HG03135 (cell line): ENCODE measurements around the gene NKG7.
"Not testable (repeated sequence)": the region's sequence is repeated elsewhere in the genome, so short reads cannot be mapped to it uniquely, and the experiment has no call there.

Experiments used
- ATAC-seq: cut with Tn5 transposase; IDR thresholded peaks from one replicate; pipeline ENCODE4 v1.9.1; 2021; ENCODE audit warnings: mild to moderate bottlenecking, moderate library complexity; ENCODE audit not compliant: unreplicated experiment

Gene NKG7, protein sequence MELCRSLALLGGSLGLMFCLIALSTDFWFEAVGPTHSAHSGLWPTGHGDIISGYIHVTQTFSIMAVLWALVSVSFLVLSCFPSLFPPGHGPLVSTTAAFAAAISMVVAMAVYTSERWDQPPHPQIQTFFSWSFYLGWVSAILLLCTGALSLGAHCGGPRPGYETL

DNA sequence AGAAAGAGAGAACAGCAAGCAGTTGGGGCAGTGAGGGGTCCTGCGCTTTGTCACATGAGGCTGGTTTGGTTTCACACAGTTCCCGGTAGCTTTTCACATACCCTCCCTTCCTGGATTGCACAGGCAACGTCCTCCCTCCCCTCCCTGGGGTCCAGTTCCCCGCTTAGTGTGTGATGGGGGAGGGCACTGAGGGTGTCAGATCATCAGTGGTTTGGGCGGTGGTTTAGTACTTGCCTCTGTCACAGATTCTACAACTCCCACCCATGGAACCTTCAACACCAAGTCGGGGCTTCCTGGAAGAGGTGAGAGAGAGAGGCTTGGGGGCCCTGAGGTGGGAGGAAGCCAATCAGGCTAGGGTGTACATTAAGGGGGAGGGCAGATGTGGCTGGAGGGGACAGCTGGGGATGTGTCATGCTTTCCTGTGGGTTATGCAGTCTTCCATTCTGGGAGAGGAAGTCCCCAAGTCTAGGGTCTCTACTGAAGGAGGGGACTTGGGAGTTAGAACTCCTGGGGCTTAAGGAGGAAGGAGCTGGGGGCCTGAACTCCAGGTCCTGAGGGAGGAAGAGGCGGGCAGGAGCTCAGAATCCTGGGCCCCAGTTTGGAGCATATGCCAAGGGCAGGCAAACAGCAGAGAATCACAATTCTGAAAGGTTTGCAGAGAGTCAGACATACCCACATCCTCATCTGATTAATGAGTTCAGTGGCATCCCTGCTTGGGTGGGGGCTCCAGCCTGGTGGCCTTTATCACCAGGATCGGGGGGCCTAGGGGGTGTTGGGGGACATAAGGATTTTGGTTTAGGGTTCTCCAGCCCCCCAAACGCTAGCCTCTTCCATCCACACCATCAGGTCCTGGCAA, at the start of gene NKG7:
NKG7 (minus strand) TSS at position 6 of the 856 bp plus-strand sequence. CDS start 119 bp downstream, outside the sequence.
- ATAC-seq, result peak; percentile 40

DNA sequence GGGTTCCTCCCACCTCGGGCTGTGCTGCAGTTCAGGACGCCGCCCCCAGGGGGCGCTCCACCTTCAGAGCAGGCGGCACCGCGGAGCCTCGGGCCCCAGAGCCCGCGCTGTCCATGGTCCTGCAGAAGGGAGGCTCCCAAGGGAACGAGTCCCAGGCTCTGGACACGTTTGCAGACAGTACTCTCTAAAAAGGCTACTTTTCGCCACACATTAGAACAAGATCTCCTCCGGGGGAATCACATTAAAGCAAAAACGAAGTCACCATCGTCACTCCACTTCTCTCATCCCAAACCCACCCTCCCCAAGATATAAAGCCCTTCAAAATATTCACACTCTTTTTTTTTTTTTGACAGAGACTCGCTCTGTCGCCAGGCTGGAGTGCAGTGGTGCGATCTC, 49.6 kb upstream of the NKG7 start:
- no peak for ATAC-seq

DNA sequence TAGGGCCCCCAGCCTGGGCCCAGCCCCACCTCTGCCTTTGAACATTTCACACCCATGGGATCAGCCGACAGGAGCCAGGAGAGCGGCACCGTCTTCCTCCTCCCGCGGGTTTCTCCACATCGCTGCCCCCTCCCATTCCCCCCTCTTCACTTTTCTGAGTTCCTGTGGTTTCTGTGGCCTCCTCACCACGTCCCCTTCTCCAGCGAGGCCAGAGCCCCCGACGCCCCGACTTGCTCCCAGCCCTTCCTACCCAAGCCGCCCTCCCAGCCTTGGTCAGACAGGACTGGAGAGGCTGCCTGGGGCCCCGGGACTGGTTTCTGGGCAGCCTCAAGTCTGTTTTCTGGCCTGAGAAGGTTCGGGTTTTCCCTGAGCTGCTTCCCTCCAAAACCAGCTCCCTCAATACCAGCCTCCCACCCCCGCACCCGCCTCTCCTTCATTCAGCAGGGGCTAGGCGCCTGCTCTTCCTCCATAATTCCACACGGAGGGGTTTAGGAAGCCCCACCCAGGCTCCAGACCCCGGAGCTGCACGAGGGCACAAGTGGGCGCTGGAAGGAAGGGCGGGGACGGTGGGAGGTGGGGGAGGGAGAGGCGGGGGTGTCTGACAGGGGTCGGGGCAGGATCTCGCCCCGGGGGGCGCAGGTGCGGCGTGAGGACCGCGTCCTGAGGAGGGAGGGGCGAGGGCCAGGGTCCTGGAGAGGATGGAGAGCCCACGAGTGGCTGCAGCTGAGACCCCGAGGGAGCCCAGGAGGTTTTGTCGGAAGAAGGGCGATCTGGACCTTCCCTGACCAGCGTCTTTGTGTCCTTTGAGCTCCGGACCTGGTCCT, 49.0 kb upstream of the NKG7 start:
- ATAC-seq, result no peak

DNA sequence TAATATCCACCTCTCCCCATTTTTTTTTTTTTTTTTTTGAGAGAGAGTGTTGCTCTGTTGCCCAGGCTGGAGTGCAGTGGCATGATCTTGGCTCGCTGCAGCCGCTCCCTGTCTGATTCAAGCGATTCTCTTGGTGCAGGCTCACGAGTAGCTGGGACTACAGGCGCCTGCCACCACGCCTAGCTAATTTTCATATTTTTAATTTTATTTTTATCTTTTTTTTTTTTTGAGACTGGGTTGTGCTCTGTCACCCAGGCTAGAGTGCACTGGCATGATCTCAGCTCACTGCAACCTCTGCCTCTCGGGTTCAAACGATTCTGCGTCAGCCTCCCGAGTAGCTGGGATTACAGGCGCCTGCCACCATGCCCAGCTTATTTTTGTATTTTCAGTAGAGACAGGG, 48.1 kb upstream of the NKG7 start:
- ATAC-seq, result not testable (repeated sequence)

DNA sequence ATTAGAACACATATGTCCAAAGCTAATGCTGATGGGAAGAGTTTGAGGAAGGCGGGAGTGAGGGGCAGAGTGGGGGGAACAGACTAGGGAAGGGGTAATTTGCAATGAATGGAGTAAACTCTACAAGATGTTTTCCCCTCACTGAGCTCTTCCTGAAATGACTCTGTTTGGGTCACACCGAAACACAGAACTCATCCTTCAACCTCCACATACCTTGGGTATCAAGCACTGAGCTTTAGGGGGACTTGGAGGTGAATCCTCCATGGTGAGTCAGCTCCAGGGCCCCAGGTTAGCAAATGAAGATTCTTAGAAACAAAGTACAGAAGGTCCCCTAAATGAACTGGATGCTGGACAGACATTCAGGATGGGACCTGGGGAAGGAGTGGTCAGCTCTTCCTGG, 46.3 kb upstream of the NKG7 start:
- ATAC-seq, result no peak

DNA sequence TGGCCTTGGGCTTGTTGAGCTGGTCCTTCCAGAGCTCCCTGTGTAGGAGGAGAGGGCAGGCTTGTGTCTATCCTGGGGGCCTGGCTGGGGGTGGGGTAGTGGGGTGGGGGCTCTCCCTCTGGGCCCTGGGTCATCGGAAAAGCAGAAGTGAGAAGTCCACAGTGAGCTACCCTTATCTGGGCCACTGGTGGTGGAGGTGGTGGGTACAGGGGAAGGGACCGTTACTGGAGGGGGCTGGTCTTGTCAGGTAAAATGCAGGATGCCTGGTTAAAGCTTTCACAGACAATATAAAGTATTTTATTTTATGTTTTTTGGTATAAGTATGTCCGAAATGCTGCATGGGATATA, 45.3 kb upstream of the NKG7 start:
- ATAC-seq, result no peak

DNA sequence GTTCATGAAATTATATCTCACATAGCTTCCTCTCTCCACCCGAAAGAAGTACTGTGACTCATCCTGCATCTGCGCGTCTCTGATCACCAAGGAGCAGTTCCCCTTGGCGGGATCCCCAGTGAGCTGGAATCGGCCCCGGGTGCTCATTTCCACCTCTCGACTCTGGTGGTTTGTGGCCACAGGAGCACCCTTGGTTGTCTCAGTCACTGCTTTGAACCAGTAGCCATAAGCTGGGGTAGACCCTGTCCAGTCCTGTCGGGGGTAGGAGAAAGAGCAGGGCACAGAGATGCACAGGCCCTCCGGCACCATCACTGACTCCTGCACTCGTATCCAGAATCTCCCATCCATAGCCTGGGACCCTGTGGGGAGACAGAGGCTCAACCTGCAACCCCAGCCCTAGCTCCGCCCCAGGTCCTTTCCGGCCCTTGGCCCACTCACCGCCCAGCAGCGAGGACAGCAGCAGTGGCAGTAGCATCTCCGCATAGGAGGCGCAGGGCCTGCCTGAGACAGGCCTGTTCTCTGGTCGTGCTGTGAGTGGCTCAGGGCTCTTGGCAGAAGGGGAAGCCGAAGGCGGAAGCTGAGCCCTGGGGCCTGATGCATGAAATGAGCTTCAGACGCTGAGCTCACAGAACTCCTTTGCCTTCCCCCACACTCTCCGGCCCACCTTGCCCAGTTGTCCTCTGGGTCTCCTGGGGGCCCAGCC, 44.8 kb upstream of the NKG7 start, which contains the start of gene SIGLEC10:
SIGLEC10 (minus strand) TSS at position 536 of the 703 bp plus-strand sequence; CDS start at position 475, 61 bp downstream.
- no peak for ATAC-seq

DNA sequence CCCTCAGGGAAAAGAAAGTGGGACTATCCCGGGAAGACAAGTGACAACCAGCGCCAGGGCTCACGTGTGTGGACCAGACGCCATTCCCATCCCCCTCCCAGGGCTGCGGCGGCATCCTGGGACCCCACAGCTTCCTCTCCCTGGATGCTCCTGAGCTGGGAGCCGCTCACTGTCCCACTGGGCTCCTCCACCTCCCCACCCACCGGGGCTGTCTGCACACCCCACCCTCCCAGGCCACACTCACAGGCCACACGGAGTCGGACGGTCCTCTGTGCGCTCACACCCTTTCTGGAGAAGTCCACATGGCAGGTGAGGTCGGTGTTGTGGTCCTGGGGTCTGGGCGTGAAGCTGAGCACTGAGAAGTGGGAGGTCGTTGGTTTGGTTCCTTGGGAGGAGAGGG, 44.0 kb upstream of the NKG7 start:
- ATAC-seq, result not testable (repeated sequence)

DNA sequence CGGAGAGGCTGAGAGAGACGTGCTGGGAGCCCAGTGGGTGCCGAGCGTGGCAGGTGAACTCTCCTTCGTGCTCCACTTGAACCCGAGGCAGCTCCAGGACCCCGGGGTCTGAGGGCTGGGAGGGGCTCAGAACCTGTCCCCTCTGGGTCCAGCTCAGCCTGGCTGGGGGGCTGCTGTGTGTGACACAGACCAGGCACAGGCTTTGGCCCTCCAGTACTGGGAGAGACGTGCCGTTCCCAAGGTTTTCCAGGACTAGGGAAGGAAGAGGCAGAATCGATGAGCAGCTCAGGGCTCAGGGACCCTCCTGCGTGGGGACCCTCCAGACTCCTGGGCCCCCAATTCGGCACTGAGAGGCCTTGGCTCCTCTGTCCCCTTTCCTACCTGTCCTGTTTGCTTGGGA, 42.7 kb upstream of the NKG7 start:
- no peak for ATAC-seq

DNA sequence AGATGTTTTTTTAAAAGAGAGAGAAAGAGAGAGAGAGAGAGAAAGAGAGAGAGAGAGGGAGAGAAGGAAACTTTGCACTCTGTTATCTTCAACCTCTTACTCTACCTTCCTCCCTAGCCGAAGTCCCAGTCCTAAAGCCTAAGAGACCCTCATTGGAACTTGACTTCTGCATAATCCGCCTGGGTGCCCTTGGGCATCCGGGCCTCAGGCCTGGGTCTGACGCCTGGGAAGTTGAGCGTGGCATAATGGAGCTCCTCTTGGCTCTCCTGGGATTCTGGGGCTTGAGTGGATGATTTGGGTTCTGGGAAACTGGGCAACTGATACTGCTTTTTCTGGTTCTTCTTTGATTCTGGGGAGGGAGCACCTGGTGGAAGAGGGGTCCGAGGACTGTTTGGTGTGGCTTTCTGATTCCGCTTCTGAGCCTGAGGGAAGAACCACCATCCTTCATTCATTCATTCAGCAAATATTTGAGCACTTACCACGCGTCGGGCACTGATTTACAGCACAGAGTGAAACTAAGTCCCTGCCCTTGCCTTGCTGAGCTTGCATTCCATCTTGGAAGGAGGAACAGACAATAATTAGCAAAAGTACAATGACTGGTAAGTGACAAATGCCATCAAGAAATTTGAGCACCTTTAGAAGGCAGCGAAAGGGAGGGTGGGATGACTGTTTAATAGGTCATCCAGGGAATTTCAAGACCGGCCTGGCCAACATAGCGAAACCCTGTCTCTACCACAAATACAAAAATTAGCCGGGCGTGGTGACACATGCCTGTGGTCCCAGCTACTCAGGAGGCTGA, 38.7 kb upstream of the NKG7 start:
- ATAC-seq, result no peak

DNA sequence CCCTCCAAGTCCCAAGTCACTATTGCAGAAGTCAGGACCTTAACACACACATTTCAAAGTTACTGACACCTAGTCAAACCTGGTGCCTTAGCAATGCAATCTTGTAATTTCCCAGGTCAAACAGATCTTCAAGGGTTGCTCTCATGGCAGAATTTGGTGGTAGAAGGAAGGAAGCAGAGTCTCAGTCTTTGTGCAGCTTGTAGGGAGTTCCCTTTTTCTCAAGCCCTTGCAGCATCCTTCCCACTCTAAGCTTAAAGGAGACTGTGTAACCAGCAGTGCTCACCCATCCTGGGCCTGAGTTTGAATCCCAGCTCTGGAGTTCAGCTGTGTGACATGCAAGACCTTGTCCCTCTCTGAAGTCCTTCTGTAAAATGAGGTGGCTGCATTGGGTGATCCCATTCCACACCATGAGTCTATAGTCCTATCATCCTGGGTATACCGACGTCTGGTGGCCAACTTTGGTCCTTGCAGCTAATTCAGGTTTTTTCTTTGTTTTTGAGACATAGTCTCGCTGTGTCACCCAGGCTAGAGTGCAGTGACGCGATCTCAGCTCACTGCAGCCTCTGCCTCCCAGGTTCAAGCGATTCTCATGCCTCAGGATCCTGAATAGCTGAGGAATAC, 35.2 kb upstream of the NKG7 start:
- no peak for ATAC-seq

DNA sequence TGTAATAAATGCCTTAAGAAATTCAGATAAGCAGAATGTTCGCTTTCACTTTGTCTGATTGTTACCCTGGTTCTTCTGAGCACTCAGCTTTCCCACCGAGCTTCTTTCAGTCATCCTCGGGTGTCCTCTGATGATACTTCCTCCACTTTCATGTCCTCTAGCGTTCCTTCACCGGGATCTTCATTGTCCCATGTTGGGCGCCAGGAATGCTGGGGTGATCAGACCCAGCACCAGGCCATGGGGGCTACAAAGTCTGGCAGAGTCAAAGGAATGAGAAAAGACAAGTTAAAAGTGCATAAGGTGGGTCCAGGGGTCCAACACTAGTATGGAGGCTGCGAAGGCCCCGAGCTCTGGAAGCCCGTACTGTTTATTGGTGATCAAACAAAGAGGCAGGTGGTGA, 29.7 kb upstream of the NKG7 start:
- ATAC-seq, result no peak

DNA sequence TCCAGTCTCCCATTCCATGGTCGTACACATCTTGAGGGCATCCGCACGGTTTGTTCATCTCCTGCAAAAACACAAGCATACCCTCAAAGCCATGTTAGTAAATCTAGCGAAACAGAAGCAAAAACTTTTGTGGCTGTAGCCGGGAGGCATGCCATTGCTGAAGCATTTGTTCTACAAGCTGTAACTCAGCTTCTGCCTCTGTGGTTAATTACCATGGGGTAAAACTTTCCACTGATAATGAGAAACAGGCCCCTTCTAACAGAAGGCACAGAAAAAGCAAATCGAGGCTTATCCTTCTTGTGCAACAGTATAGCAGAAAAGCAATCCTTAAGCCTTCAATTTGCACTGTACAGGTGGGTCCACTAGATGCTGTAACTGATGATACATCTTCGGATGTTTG, 27.5 kb upstream of the NKG7 start:
- ATAC-seq, result not testable (repeated sequence)

DNA sequence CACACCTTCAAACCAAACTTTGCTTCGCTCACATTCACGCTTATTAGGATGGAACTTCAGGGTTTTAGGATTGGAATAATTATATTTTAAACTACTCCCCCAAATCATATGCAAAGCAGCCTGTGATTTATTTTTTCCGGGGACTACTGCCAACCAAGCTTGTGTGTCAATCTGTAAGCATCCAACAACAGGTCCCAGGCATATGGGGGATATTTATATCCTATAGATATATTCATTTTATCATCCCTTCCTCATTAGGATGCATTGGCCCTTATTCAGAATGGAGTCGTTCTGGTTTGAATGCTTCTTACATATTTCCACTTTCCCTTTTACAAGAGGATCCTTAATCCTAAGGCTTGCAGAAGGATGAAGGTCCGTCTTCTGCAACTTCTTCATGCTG, 26.8 kb upstream of the NKG7 start:
- no peak for ATAC-seq

DNA sequence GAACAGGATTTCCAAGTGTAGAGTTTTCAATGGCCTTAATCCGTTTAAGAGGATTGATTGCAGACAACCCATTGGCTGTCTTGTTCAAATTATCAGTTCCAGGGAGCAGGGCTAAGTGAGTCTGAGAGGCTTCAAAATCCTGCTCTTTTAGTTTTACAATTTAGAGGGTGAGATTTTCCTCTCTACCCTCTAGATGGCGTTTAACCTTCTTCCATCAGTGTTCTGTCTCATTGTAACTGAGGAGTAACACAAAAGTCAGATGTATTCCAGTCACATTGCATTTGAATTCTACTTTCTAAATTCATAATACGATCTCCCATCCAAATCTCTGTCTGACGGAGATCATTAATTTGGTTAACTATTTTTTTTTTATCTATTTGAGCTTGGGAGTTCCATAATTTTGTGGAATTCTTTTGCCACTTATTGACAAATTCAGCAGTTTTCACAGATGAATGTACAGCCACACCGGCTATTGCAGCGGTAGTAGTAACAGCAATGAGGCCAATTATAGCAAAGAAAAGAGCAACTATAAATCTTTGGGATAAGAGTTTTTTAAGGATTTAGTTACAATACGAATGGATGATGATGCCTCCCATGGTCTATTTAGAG, 25.7 kb upstream of the NKG7 start:
- no peak for ATAC-seq

DNA sequence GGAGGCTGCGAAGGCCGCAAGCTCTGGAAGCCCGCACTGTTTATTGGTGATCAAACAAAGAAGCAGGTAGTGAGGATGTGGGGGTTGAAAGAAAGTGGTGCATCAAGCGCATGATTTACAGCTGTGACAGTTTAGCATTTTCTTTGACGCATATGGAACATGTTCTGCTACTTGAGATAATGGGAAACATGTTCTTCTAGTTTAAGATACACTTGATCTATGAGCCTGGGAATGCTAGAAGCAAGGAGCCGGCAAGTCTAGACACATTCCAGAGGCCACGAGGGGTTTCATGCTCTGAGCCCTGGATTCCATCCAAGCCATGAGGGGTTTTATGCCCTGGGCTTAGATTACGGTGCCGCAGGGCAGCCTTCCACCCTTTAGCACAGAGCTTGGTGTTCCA, 25.0 kb upstream of the NKG7 start:
- ATAC-seq, result not testable (repeated sequence)

DNA sequence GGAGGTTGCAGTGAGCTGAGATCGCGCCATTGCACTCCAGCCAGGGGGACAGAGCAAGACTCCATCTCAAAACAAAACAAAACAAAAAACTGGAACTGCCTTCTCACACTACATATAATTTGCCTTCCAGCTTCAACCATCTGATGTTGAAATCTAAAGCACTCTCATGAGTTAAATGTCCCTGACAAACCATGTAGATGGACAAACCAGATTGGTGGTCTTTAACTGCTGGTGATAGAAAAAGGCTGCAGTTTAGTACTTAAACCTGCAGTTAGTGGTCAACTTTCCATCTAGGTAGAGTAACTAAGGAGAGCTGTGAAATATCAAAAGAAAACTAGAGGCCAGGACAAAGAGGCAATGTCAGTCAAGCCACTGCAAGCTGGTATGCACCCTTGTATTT, 23.7 kb upstream of the NKG7 start:
- ATAC-seq, result no peak

DNA sequence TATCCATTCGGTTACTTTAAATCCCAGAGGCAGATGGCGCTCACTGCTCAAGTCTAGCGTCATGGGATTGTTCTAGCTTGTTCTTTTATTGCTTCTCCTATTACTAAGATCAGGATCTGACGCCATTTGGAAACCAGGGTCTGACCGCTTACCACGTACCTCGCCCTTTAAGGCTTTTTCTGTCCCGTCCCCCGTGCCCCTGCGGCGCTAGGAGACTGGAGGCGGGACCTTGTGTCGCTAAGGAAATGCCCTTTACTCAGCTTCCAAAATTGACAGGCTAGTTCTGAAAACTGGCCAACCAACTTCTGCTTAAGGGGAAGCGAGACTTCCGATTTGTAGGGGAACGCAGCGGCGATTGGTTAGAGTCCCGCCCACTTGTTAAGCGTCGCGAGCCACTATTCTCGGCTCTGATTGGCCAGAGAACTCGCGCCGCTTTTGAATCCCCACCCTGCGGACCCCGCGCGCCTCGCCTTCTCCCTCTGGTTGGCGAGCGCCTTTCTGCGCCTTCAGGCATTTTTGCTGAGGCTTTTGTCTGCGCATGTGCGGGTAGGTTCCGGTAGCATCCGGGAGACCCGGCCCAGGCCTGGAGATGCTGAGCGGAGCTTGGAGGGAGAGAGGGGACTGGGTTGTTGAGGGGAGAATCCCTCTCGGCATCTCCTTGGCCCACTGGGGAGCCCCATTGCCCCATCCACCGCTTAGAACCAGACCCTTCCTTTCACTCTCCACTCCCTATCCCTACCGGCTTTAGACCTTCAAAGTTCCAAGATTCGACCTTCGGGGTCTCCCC, 21.8 kb upstream of the NKG7 start:
- peak; percentile 85 for ATAC-seq

DNA sequence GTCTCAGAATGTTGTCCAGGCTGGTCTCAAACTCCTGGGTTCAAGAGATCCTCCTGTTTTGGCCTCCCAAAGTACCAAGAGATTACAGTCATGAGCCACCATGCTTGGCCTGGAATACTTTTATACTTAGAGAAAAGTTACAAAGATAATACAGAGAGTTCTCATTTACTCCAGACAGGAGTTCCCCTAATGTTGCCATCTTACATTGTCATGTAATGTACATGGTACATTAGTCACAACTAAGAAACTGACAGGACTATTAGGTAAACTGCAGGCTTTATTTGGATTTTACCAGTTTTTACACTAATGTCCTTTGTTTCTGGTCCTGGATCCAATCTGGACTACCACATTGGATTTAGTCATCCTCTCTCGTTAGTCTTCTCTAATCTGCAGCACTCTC, 20.2 kb upstream of the NKG7 start:
- no peak for ATAC-seq
